Glomerular visceral epithelial cell (primary cell): ENCODE results near the gene OR4N2.
"Not testable (repeated sequence)": the region's sequence is repeated elsewhere in the genome, so short reads cannot be mapped to it uniquely, and the experiment has no call there.

Experiments used
- DNase-seq: peaks from one replicate; pipeline ENCODE4 v3.0.0-alpha.2; 2016; ENCODE audit errors: extremely low spot score

Gene OR4N2, protein sequence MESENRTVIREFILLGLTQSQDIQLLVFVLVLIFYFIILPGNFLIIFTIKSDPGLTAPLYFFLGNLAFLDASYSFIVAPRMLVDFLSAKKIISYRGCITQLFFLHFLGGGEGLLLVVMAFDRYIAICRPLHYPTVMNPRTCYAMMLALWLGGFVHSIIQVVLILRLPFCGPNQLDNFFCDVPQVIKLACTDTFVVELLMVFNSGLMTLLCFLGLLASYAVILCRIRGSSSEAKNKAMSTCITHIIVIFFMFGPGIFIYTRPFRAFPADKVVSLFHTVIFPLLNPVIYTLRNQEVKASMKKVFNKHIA

DNA sequence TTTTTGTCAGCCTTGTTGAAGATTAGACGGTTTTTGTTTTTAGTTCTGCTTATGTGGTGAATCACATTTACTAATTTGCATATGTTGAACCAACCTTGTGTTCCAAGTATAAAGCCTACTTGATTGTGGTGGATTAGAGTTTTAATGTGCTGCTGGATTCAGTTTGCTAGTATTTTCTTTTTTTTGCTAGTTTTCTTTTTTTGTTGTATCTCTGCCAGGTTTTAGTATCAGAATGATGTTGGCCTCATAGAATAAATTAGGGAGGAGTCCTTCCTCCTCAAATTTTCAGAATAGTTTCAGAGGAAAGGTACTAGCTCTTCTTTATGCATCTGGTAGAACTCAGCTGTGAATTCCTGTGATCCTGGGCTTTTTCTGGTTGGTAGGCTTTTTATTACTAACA is at the start of gene OR4N2:
TSS of gene OR4N2 (plus strand) at position 301 of the 400 bp plus-strand sequence. CDS start 23,679 bp downstream, outside the sequence.
- not testable (repeated sequence) for DNase-seq

DNA sequence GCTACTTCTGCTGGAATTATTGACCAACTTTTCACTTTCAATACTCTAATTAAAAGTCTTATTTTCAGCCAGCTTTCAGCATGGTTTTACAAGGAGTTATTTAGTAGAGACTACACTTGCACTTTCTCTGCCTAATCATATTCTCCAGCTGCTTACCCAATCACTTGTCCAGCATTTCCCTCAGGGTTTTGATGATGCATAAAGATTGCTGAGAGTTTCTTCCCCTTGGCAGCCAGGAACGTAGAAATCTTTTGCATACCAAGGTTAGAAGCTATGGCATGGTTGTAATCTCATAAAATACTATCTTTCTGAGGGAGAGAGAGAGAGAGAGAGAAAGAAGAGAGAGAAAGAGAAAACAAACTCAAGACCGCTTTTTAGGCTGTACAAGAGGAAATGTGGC is 49.4 kb upstream of the OR4N2 start:
- no peak for DNase-seq

GRCh38 chr14:19771491-19771890 is 32.1 kb upstream of the OR4N2 start:
- not testable (repeated sequence) for DNase-seq

GRCh38 chr14:19771895-19772430 is 31.6 kb upstream of the OR4N2 start:
- DNase-seq, result no peak

GRCh38 chr14:19772454-19772853 is 31.1 kb upstream of the OR4N2 start:
- not testable (repeated sequence) for DNase-seq

GRCh38 chr14:19773204-19773603 is 30.4 kb upstream of the OR4N2 start, which contains the start of gene OR4M1:
TSS of gene OR4M1 (plus strand) at chr14:19773504. CDS start at chr14:19780323, 6,819 bp downstream.
- DNase-seq, result not testable (repeated sequence)

GRCh38 chr14:19775587-19775986 is 28.0 kb upstream of the OR4N2 start:
- DNase-seq, result no peak

- DNase-seq, result not testable (repeated sequence)
Observed at GRCh38 chr14:19785848-19786247, 17.7 kb upstream of the OR4N2 start.

GRCh38 chr14:19787318-19787717 is 16.3 kb upstream of the OR4N2 start:
- DNase-seq, result not testable (repeated sequence)

GRCh38 chr14:19788150-19788549 is 15.4 kb upstream of the OR4N2 start:
- DNase-seq, result not testable (repeated sequence)

GRCh38 chr14:19796520-19797108 is 7.0 kb upstream of the OR4N2 start:
- not testable (repeated sequence) for DNase-seq

- DNase-seq, result no peak
Observed at GRCh38 chr14:19799880-19800279, 3.7 kb upstream of the OR4N2 start.

GRCh38 chr14:19800282-19801117 is 3.1 kb upstream of the OR4N2 start:
- no peak for DNase-seq

- no peak for DNase-seq
Observed at GRCh38 chr14:19801118-19801464, 2.5 kb upstream of the OR4N2 start.

DNA sequence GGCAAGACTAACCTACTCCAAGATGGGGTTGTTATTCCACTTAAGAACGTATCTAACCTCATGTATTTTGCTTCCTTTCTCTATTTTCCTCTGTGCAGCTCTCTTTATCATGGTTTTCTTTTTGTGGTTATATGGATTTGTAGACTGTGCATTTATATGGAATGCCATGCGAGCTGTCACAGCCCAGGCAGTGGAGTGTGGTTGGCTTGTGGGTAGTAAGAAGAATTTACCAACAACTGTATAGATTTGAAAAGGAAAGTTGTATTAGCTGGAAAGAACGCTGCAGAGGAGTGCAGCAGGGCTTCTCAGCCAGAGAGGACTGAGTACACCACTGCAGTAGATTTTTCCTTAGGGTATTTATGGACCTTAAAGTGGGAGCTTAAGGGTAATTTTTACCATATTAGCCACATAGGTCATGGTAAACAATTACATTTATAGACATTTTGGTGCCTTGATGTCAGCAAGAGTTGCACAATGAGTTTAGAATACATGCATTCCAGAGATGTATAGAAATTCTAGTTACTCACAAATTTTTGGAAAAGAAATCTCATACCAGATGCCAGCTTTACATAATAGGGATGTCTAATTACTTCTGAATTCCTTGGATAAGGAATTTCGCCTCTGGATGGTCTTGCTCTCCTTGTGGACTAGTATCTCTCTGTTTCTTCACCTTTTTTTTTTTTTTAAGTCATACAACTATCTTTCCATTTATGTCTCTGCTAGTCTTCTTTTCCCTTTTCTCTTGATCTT is 9.8 kb downstream of the OR4N2 start:
- DNase-seq, result peak; percentile 2

DNA sequence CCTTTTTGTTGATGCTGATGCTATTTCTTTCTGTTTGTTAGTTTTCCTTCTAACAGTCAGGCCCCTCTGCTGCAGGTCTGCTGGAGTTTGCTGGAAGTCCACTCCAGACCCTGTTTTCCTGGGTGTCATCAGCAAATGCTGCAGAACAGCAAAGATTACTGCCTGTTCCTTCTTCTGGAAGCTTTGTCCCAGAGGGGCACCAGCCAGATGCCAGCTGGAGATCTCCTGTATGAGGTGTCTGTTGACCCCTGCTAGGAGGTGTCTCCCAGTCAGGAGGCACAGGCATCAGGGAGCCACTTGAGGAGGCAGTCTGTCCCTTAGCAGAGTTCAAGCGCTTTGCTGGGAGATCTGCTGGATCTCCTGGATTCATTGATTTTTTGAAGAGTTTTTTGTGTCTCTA is 16.3 kb downstream of the OR4N2 start:
- DNase-seq, result not testable (repeated sequence)

DNA sequence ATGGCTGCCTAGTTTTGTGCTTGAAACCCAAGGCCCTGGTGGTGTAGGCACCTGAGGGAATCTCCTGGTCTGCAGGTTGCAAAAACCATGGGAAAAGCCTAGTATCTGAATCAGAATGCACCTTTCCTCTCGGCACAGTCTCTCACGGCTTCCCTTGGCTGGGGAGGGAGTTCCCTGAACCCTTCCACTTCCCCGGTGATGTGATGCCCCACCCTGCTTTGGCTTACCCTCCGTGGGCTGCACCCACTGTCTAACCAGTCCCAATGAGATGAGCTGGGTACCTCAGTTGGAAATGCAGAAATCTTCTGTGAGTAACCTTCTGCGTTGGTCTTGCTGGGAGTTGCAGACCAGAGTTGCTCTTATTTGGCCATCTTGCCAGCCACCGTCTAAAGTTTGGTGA is 17.4 kb downstream of the OR4N2 start:
- DNase-seq, result not testable (repeated sequence)

- DNase-seq, result no peak
Observed at GRCh38 chr14:19823178-19823577, 19.6 kb downstream of the OR4N2 start.

GRCh38 chr14:19823765-19824164 is 20.2 kb downstream of the OR4N2 start:
- DNase-seq, result peak; percentile 50

DNA sequence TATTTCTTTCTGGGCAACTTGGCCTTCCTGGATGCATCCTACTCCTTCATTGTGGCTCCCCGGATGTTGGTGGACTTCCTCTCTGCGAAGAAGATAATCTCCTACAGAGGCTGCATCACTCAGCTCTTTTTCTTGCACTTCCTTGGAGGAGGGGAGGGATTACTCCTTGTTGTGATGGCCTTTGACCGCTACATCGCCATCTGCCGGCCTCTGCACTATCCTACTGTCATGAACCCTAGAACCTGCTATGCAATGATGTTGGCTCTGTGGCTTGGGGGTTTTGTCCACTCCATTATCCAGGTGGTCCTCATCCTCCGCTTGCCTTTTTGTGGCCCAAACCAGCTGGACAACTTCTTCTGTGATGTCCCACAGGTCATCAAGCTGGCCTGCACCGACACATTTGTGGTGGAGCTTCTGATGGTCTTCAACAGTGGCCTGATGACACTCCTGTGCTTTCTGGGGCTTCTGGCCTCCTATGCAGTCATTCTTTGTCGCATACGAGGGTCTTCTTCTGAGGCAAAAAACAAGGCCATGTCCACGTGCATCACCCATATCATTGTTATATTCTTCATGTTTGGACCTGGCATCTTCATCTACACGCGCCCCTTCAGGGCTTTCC is 24.2 kb downstream of the OR4N2 start:
- DNase-seq, result not testable (repeated sequence)

DNA sequence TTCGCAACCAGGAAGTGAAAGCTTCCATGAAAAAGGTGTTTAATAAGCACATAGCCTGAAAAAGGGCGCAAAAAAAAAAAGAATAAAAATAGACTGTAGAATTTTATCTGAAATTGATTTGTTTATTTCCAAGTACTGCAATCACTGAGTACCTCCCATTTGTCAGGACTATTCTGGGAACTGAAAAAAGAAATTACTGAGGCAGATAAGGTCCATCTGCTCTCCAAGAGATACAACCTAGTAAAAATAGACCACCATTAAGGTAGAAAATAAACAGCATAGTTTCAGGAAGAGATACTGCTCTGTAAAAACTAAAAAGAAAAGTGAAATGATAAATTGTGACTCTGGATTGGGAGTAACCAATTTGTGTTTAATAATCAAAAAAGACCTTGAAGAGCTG is 24.7 kb downstream of the OR4N2 start:
- no peak for DNase-seq
